Measurements from ENCODE around the gene MDFI. TPM values are rescaled to one million over a fixed set of nuclear protein-coding genes. Genes with fewer than 3 reads are reported as not detected.

MDFI gene
- polyA plus RNA-seq, 2 of the 4 experiments (the other 2 are of a cell fraction) = 0.06 to 0.30 TPM

- FAIRE-seq (no peak), ATAC-seq (no peak), DNase-seq (ENCODE audit: low read depth in 1 of 2, low spot score in 1 of 2) (no peak)
- Histone ChIP-seq H3K4me1 (no peaks in the 10 kb centered on the region), H3K4me3 (no peak overlapping the region), H3K9me3 (no peaks in the 10 kb centered on the region), H3K27ac (no peak overlapping the region), H3K4me2 (no peak overlapping the region)
- POLR2A ChIA-PET = no interaction called here
- CTCF ChIA-PET = interaction anchor here (1.4 to 1.5 kb wide), 2 partner anchors 12 to 304 kb away, joined by 4 to 6 read pairs; no protein-coding TSS in a partner anchor
- WGBS (ENCODE audit: missing lambda C conversion rate) = 76% methylated on average over 7 of the region's 7 CpGs
- no peak for TF ChIP-seq ZSCAN20 (CRISPR knock-in tag; IDR thresholded peaks at IDR 0.05)
- no peak for TF ChIP-seq BCL3 (IDR thresholded peaks at IDR 0.05)
- no peak for TF ChIP-seq PBX3 (IDR thresholded peaks at IDR 0.05)
- TF ChIP-seq ZFP36 (IDR thresholded peaks at IDR 0.05; ENCODE audit: borderline replicate concordance, partially characterized antibody) = no peak
- TF ChIP-seq RAD21 (conservative IDR thresholded peaks at IDR 0.05 in 1 of 2, IDR thresholded peaks at IDR 0.05 in 1 of 2) = no peak
- TF ChIP-seq ESRRA (IDR thresholded peaks at IDR 0.05; ENCODE audit: borderline replicate concordance, low read length) = no peak
- no peak for TF ChIP-seq MYC (IDR thresholded peaks at IDR 0.05; ENCODE audit: borderline replicate concordance, low read length)
- no peak for TF ChIP-seq MAX (IDR thresholded peaks at IDR 0.05)
- no peak for TF ChIP-seq USF2 (IDR thresholded peaks at IDR 0.05)
- TF ChIP-seq JUNB (IDR thresholded peaks at IDR 0.05) = no peak
- TF ChIP-seq REST (IDR thresholded peaks at IDR 0.05) = no peak
- TF ChIP-seq NPAS2 (CRISPR knock-in tag; IDR thresholded peaks at IDR 0.05; ENCODE audit: borderline replicate concordance) = no peak
Measured at GRCh38 chr6:41672016-41672415, 33.7 kb downstream of the MDFI start.

- DNase-seq (ENCODE audit: low read depth in 1 of 2, low spot score in 1 of 2) (no peak), ATAC-seq (no peak), FAIRE-seq (no peak)
- 70% methylated on average over 13 of the region's 17 CpGs for WGBS (ENCODE audit: missing lambda C conversion rate)
- ChIA-PET POLR2A (no interaction called here), CTCF (interaction anchor here (1.3 to 2.1 kb wide), 4 partner anchors 9 to 305 kb away, joined by 4 to 11 read pairs (median 6); no protein-coding TSS in a partner anchor)
- Histone ChIP-seq H3K9me3 (no peaks in the 10 kb centered on the region), H3K27ac (no peak overlapping the region), H3K4me1 (no peaks in the 10 kb centered on the region), H3K4me3 (no peak overlapping the region), H3K4me2 (no peak overlapping the region)
- no peak for TF ChIP-seq FOSB (CRISPR knock-in tag; IDR thresholded peaks at IDR 0.05)
- no peak for TF ChIP-seq CBX2 (IDR thresholded peaks at IDR 0.05; ENCODE audit: borderline replicate concordance, low read depth)
- no peak for TF ChIP-seq USF2 (IDR thresholded peaks at IDR 0.05)
- TF ChIP-seq ATOH8 (CRISPR knock-in tag; IDR thresholded peaks at IDR 0.05; ENCODE audit: low read depth) = no peak
- TF ChIP-seq CHD4 (IDR thresholded peaks at IDR 0.05; ENCODE audit: borderline replicate concordance) = no peak
- TF ChIP-seq HOXA7 (CRISPR knock-in tag; IDR thresholded peaks at IDR 0.05) = no peak
- no peak for TF ChIP-seq NR3C1 (IDR thresholded peaks at IDR 0.05)
- TF ChIP-seq BCL3 (IDR thresholded peaks at IDR 0.05) = no peak
- no peak for TF ChIP-seq E2F6 (IDR thresholded peaks at IDR 0.05; ENCODE audit: borderline replicate concordance, low read depth)
- TF ChIP-seq GATA3 (IDR thresholded peaks at IDR 0.05; ENCODE audit: borderline replicate concordance) = no peak
- TF ChIP-seq HOXB5 (CRISPR knock-in tag; IDR thresholded peaks at IDR 0.05) = no peak
- TF ChIP-seq CEBPB (IDR thresholded peaks at IDR 0.05) = no peak
- TF ChIP-seq ESRRA (IDR thresholded peaks at IDR 0.05; ENCODE audit: borderline replicate concordance, low read length) = no peak
- no peak for TF ChIP-seq JUN (IDR thresholded peaks at IDR 0.05)
- no peak for TF ChIP-seq RCOR1 (IDR thresholded peaks at IDR 0.05; ENCODE audit: low read depth, low read length)
Measured at GRCh38 chr6:41672816-41673703, 34.8 kb downstream of the MDFI start.
